C4-2B (cell line): ENCODE measurements around the gene TMEM150B.

Experiments used
- CTCF ChIP-seq: fragments of 450-650 bp; conservative IDR thresholded peaks from 2 replicates; pipeline ENCODE4 v1.5.1; 2017; ENCODE audit warnings: mild to moderate bottlenecking
- ZFX ChIP-seq: fragments of 450-650 bp; IDR thresholded peaks from 2 replicates; pipeline ENCODE4 v1.6.1; 2017

- no peak for TF ChIP-seq CTCF
- TF ChIP-seq ZFX: no peak
Observed at GRCh38 chr19:55358493-55358892, 33.4 kb upstream of the TMEM150B start.
